HG03432 (cell line): ENCODE results near the gene GPRC5D.

Source experiments
- ATAC-seq: cut with Tn5 transposase; IDR thresholded peaks from one replicate; pipeline ENCODE4 v1.9.1; 2021; ENCODE audit warnings: mild to moderate bottlenecking, moderate library complexity; ENCODE audit not compliant: unreplicated experiment

GPRC5D gene

DNA sequence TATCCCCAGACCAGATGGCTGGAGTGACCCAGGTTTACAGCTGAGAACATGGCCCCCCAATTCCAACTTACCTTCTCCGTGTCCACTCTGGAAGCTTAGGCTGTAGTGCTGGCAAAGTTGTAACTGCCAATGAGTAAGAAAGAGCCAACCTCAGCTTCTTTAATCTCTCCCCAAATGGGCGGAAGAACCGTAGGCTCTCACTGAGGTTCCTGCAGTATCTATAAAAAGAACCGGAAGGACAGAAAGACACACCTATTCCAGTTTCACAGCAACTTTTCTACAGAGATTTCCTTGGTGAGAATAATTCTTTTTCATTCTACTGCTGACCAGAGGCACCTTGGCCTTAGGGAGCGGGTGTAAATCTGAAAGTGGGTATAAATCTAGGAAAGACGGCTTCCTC is at the start of gene GPRC5D:
Gene GPRC5D (minus strand): TSS at position 135 of the 400 bp plus-strand sequence. CDS start 1,786 bp downstream, outside the sequence.
- no peak for ATAC-seq

DNA sequence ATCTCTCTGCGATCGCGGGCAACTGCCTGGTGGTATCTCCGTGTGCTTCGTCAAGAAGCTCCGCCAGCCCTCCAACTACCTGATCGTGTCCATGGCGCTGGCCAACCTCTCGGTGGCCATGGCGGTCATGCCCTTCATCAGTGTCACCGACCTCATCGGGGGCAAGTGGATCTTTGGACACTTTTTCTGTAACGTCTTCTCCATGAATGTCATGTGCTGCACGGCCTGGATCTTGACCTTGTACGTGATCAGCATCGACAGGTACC is 49.7 kb upstream of the GPRC5D start:
- no peak for ATAC-seq

DNA sequence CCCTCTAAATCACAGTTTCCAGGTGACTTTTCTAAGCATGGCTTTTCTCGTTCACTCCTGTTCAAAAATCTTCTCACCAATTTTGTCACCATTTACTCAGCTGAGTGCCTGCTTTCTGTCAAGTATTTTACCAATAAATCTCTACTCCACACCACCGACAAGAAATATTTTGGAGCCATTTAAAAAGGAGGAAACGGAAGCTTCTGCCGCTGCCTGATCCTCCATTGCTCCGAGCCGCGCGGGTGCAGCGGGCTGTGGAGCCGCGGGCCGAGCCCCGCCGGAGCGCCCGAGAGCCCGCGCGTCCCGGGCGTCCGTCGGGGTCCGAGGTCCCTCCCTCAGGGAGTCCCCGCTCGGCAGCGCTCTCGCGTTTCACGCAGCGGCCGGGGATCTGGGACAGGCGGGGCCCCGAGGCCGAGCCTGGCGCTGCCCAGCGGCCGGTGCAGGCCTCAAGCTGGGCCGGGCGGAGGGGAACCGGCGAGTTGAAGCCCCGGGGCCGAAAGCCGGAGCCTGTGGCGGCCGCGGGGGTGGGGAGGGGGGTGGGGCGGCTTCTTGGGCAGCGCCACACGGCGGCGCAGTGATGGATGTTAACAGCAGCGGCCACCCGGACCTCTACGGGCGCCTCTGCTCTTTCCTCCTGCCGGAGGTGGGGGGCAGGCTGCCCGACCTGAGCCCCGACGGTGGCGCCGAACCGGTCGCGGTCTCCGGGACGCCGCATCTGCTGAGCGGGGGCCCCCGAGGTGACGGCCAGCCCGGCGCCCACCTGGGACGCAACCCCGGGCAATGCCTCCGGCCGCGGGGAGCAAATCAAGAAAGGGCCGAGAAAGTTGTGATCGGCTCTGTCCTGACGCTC is 49.2 kb upstream of the GPRC5D start:
- no peak for ATAC-seq

DNA sequence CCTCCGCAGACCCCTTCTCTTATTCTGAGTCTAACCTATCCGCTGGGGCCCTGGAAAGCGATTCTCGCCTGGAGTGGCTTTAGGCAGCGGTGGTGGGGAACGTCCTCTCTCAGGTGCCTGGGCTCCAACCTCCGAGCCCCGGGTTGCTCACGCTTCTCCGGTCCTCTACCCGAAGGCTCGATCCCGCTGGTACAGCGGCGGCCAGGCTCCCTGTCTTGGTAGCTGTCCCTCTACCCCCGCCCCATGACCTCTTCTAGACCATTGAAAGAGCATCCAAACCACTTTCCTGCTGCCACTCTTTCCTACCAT is 48.6 kb upstream of the GPRC5D start:
- ATAC-seq: peak; percentile 34

DNA sequence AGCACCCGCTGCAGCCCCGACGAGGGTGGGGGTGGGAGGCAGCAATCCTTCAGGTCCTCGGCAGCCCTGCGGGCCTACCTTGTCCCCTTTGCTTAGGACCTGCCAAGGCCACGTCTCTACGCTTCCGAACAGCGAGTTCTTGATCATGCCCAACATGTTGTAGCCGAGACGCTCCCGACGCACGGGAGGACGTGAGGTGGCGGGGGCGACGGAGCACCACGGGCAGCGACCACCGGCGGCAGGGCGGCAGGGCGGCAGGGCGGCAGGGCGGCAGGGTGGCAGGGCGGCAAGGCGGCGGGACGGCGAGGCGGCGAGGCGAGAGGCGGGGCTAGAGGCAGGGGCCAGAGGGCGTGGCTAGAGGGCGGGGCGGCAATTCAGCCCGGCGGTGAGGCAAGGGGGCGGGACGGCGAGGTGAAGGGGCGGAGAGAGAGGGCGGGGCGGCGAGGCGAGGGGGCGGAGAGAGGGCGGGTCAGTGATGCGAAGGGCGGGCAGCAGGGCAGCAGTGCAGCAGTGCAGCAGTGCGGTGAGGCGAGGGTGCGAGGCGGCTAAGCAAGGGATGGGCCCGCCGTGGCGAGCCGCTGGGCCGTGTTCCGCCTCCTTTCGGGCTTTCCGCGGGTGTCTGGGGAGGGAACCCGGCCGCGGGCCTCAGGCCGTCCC is 48.1 kb upstream of the GPRC5D start, which contains the start of gene HEBP1:
Gene HEBP1 (minus strand): TSS at position 307 of the 657 bp plus-strand sequence. CDS start 151 bp downstream, at position 156.
- peak; percentile 89 for ATAC-seq

DNA sequence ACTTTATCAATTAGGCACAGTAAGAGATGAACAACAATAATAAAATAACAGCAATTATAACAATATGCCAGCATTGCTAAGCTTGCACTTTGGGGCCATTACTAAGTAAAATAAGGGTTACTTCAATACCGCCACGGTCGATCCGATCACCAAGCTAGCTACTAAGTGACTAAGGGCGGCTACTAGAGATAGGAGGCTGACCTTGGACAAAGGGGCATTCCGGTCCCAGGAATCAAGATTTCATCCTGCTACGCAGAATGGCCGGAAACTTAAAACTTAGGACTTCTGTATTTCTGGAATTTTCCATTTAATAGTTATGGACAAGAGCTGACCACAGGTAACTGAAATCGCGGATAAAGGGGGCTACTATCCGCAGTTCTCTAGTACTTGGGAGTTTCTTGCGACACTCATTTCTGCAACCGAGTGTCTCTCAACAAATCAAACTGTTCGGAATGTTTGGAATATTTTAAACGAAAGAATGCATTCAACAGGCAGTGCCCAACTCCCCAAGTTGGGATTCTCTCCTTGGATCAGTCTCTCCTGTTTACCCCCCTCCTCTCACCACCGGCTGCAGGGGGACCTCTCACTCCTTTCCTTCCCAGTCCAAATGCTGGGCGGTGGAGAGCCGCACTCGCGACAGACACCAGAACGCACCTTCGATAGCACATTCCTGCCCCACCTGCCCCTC is 47.4 kb upstream of the GPRC5D start:
- no peak for ATAC-seq

DNA sequence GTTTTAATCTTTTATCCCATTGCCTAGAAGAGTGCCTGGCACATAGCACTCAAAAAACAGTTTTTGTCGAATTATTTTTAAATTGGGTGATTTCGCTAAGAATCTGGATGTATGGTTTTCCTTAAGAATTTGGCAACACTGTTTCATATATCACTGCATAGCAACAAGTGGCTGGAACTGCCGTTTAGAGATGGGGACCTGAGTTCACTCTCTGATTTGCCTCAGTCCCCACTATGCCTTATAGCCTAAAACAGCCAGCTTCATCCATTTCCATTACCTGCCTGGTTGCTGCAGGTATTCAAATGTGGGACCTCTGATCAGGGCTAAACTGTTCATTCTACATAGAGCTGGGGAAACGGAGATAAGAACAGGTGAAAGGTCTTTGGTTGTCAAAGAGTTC is 46.3 kb upstream of the GPRC5D start:
- no peak for ATAC-seq

DNA sequence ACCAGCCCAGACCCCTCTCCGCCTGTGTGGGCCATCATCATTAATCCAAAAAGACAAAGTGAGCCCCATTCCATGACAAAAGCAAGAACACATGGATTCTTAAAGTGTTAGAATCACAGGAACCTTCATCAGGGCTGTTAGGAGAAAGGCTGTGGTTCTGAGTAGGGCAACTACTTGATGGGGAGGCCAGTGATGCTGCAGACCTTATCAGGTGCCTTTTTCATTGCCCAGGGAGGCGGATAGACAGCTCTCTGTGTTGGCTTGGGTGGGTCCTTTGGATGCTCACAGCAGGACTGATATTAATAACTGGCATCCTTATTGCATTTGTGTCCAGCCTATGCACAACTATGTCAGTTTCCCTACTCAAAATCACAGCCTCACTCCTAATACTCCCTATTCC is 45.8 kb upstream of the GPRC5D start:
- ATAC-seq: no peak

DNA sequence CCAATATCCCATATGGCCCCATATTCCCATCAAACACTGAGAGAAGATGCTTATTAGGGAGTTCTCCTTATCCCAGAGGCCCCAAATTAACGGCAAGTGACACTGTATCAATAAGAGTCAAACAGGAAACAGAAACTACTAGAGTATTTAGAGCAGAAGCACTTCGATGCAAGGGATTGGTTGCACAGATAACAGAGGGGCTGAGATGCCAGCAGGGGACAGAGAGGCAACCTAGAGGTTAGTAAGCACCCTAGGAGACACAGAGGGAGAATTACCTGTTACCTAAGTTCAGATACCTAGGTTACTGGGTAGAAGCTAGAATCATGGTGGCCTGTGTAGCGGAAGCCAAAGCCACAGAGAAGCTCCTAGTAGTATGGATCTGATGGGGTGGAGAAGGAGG is 45.2 kb upstream of the GPRC5D start:
- ATAC-seq: no peak

DNA sequence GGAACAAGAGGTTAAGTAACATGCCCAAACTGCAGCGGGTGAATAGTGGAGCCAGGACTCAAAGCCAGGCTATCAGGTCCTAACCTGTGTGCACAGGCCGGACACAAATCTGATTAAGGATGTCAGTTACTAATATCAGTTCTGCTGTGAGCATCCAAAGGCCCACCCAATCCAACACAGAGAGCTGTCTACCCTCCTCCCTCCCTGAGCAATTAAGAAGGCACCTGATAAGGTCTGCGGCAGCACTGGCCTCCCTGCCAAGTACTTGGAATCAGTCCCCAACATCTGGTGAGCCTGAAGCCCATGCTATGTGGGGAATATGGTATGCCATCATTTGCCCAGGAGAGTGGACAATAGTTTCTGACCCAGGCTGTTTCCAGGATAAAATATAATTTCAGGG is 44.2 kb upstream of the GPRC5D start:
- no peak for ATAC-seq

DNA sequence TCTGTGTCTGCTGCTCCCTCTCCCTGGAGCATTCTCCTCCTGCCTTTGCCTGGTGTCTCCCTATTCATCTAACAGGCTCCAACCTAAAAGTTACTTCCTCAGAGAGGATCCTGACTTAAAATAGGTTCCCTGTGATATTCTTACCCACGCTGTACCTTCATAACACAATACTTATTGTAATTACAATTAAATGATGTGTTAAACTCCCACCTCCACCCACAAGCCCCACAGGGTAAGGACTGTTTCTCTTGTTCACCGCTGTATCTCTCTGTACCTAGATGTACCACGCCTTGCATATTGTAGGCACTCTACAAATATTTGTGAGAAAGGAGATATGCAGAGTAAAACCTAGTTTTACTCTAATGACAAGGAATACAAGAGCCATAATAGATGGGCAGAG is 43.1 kb upstream of the GPRC5D start:
- ATAC-seq: no peak

DNA sequence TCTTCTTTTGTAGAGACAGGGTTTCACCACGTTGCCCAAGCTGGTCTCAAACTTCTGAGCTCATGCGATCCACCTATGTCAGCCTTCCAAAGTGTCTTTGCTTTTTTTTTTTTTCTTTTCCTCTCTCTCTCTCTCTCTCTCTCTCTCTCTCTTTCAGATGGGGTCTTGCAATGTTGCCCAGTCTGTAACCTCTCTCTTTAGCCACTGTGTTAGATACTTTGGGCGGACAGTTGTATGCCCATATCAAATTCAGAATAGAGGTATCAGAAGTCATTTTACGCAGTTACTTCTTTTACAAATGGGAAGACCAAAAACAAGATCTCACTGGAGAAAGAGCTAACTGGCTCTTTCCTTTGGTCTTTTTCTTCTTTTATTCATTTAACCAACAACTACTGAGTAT is 41.4 kb upstream of the GPRC5D start:
- ATAC-seq: no peak

DNA sequence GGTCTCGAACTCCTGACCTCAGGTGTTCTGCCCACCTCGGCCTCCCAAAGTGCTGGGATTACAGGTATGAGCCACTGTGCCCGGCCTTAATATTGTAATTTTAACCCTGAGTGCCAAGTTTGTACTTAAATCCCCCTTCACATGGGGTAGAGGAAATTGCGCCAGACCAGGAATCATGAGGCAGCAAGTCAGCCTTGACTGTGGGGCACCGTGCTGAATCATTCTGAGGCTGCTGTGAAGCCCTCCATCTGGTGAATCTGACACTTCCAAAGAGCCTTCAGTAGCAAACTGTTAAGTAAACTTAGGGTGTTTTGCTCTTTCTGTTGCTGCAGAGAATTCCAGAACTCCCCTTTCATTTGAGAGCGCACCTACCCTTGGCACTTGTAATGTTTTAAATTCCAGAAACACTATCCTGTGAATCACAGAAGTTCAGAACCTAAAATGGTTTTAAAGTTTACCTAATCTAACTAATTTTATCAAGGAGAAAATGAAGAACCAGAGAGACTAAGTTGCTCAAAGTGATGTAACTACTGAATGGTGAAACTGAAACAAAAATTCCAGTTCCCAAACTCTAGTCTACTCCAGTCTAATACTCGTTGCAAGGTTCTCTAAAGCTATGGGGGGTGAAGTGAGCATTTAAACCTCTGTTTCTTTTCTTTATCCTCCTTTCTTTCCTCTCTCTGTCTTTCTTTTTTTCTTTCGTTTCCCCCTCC is 40.6 kb upstream of the GPRC5D start:
- no peak for ATAC-seq

DNA sequence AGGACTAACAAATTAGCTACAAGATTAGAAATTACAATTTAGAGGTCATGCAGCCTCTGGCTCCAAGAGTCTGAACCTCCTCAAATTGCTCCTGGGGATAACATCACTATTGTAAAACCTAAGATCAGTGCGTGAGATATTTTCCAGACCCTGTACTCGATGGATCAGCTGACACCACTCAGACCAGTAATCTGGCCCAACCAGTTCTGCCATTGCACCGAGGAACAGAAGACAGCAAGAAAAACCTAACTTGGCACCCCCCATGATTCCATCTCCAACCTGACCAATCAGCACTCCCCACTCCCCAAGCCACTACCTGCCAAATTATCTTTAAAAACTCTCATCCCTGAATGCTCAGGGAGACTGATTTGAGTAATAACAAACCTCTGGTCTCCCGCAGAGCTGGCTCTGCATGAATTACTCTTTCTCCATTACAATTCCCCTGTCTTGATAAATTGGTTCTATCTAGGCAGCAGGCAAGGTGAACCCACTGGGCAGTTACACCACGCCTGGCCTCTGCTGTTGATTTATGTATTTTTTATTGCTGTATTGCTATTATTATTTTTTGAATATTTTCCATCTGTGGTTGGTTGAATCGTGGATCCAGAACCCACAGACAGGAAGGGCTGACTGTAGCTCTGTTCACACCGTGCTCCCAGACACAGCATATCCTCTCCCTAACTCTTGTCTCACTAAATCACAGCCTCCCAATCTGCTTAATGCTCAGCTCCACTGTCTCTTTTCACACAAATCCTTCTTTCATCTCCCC is 38.9 kb upstream of the GPRC5D start:
- no peak for ATAC-seq

DNA sequence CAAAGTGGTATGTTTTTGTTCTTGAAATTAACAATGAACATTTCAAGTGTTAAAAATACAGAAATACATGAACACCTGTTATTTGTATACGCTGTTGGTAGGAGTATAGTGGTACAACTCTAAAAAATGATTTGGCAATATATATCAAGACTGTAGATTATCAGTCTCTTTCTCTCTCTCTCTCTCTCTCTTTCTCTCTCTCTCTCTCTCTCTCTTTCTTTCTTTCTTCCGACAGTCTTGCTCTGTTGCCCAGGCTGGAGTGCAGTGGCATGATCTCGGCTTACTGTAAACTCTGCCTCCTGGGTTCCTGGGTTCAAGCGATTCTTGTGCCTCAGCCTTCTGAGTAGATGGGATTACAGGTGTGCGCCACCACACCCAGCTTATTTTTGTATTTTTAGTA is 35.5 kb upstream of the GPRC5D start:
- ATAC-seq: no peak

DNA sequence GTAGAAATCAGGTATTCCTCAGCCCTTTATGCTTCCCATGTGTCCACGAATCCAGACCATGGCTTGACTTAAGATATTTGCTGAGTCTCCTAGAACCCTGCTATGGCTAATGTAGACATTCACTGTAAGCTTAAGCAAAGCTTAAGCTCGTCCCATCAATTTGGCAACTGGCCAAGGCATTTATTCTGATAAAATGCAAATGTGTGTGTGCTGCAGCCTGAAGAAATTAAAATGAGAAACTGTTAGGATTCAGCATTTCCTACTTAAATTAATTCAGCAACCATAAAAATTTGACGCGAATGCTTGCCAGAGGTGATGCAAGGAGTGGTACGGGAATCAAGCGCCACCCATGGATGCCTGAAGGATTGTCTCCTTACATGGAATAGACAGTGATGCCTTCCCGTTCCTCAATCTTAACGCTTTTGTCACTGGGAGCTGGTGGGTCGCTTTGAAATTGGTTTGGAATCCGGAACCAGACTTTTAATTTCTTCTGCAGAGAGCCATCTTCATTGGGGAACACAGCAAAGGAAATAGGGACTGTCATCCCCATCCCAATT is 34.9 kb upstream of the GPRC5D start:
- no peak for ATAC-seq

DNA sequence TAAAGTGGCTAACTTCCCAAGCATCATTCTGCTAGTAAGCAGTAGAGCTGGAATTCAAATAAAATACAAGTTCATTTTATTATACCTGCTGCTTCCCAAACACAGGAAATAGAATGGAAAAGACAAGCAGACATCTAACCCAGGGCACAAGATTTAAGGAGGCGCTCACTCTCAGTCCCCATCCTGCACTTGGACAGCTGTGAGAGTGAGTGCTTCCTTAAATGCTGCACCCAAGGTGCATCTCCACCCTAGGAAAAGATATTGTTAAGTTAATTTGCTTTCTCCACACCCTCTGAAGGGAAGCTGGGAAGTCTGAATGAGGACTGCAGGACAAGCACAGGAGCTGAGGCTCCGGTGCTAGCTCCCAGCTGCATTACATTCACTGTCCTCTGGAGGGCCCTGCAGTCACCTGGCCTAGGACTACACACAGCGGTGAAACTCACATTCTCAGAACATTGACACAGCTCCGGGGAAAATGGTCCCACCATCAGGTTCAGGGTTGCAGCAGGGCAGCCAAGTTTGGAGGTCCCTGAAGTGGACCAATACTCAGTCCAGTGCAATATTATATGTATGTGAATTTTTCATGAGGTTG is 33.9 kb upstream of the GPRC5D start:
- ATAC-seq: no peak

DNA sequence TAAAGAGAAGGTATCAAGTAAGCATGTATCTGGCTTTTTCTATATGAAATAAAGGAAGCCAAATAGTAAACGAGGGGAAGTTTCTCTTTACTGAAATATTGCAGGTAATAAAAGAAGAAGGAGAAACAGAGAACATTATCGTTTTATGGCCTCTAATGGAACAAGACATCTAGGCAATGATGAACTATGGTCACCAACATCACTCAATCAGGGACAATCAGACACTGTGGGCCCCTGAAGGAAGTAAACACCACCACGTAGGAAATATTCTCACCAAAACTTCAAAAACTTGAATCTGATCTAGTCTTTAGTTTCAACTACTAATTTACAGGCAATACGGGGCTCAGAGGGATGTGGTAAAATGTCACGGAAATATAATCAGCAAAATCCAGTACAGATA is 32.2 kb upstream of the GPRC5D start:
- ATAC-seq: no peak

DNA sequence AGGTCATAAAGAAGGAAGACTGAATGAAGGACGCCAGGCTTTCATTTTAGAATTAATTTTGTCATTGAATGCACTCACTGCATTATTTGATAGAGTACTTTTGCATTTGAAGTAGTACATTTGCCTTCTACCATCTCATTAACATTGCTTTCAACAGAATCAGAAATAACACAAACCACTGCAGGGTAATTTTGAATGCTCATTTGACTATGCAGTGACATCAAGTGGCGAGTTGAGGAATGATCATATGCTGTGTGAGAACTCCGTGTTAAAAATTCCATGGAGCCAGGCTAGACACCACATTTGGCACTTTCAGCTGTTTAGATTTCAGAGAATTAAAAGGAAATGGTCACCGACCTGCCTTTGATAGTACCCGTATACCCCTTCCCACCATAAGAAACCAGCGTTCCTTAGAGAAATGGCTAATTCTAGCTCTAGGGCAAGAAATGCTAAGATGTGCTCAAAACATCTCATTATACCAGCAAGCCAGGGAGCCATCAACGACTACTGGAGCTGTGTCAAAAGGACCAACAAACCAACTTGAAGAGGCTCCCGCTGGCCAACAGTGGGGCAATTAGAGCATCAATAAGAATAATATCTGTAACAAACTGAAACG is 31.6 kb upstream of the GPRC5D start:
- ATAC-seq: no peak

DNA sequence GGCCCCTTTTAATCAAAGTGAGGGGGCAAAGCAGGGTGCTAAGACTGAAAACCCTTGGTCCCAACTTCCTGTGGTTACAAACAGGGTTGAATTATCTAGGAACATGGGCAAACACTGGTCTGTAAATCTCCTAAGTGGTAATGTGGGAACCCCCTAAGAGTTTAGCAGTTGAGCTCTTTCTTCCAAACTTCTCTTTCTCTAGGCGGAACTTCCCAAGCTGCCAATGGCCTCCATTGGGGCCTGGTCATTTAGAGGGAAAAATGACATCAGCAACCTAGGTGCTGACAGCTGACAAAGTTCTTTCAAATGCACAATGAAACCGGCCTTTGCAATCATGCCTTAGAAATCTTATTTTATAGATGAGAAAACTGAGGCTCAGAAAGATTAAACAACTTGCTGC is 30.4 kb upstream of the GPRC5D start:
- no peak for ATAC-seq
